ENCODE results near the gene FOXN4. TPM values are rescaled to one million over a fixed set of nuclear protein-coding genes. Genes with fewer than 3 reads are reported as not detected.

FOXN4 gene
- total and polyA plus RNA-seq, 8 donors = 0.12 TPM; not detected in 7

- FAIRE-seq = no peak
Observed at GRCh38 chr12:109250523-109250922, 58.6 kb downstream of the FOXN4 start.

GRCh38 chr12:109247831-109248654 is 61.0 kb downstream of the FOXN4 start:
- Histone ChIP-seq H3K9me3 (no peaks in the 10 kb centered on the region), H3K4me3 (no peak overlapping the region), H3K4me1 (peaks cover 0 to 6% (median 0%) of the 10 kb centered on the region in 3 donors), H3K27ac (no peak overlapping the region), H3K36me3 (peaks cover 0 to 45% (median 12%) of the 10 kb centered on the region in 3 donors), H3K27me3 (no peaks in the 10 kb centered on the region)
- no peak for FAIRE-seq
- peak; percentile 65 to 93 (median 77) for ATAC-seq
- peak; percentile 45 to 80 (median 72) for DNase-seq
- WGBS, 2 donors = 55 to 57% methylated on average over 9 of the region's 9 CpGs
- no peak for TF ChIP-seq CTCF (IDR thresholded peaks at IDR 0.05)
- intact Hi-C loops (cut with DNase I) = no loop called here

More at GRCh38 chr12:109250523-109250922, 58.6 kb downstream of the FOXN4 start:
- no peak for DNase-seq
- Histone ChIP-seq H3K4me1 (peaks cover 0 to 6% (median 0%) of the 10 kb centered on the region in 3 donors), H3K27me3 (no peaks in the 10 kb centered on the region), H3K27ac (no peak overlapping the region), H3K4me3 (no peak overlapping the region), H3K9me3 (no peaks in the 10 kb centered on the region), H3K36me3 (peaks cover 0 to 40% (median 12%) of the 10 kb centered on the region in 3 donors)
- ATAC-seq = no peak
- intact Hi-C loops (cut with DNase I) = no loop called here
- 96 to 97% methylated on average over 1 of the region's 1 CpG for WGBS, 2 donors
- TF ChIP-seq CTCF (IDR thresholded peaks at IDR 0.05) = no peak

- Histone ChIP-seq H3K27ac (no peak overlapping the region), H3K36me3 (peaks cover 0 to 55% (median 25%) of the 10 kb centered on the region in 3 donors), H3K9me3 (no peaks in the 10 kb centered on the region), H3K4me1 (peaks cover 0 to 6% (median 0%) of the 10 kb centered on the region in 3 donors), H3K4me3 (no peak overlapping the region), H3K27me3 (no peaks in the 10 kb centered on the region)
- WGBS, 2 donors = 91 to 93% methylated on average over 15 of the region's 15 CpGs
- intact Hi-C loops (cut with DNase I) = no loop called here
- DNase-seq (no peak), FAIRE-seq (no peak), ATAC-seq (no peak)
- no peak for TF ChIP-seq CTCF (IDR thresholded peaks at IDR 0.05)
Observed at GRCh38 chr12:109246221-109246620, 62.9 kb downstream of the FOXN4 start.

GRCh38 chr12:109244073-109244472 is 65.0 kb downstream of the FOXN4 start:
- no peak overlapping the region for H3K4me3 ChIP-seq
- H3K27ac ChIP-seq = no peak overlapping the region
- no peak for DNase-seq
- H3K9me3 ChIP-seq = no peaks in the 10 kb centered on the region
- no peaks in the 10 kb centered on the region for H3K27me3 ChIP-seq
- FAIRE-seq = no peak
- intact Hi-C loops (cut with DNase I) = no loop called here
- no peak for ATAC-seq
- 77 to 78% methylated on average over 5 of the region's 5 CpGs for WGBS, 2 donors
- TF ChIP-seq CTCF (IDR thresholded peaks at IDR 0.05) = no peak
- H3K36me3 ChIP-seq = peaks cover 0 to 72% (median 42%) of the 10 kb centered on the region in 3 donors
- H3K4me1 ChIP-seq = peaks cover 0 to 6% (median 0%) of the 10 kb centered on the region in 3 donors

- Histone ChIP-seq H3K4me1 (no peaks in the 10 kb centered on the region), H3K4me3 (no peak overlapping the region), H3K27ac (no peak overlapping the region), H3K36me3 (peaks cover 0 to 87% (median 41%) of the 10 kb centered on the region in 3 donors), H3K9me3 (no peaks in the 10 kb centered on the region), H3K27me3 (no peaks in the 10 kb centered on the region)
- ATAC-seq (no peak), FAIRE-seq (no peak), DNase-seq (no peak)
- TF ChIP-seq CTCF (IDR thresholded peaks at IDR 0.05) = no peak
- intact Hi-C loops (cut with DNase I) = no loop called here
- 89 to 93% methylated on average over 5 of the region's 5 CpGs for WGBS, 2 donors
Observed at GRCh38 chr12:109241936-109242335, 67.1 kb downstream of the FOXN4 start.
